Breast epithelium (tissue), 4 donors: Measurements from ENCODE around the gene GPR32. TPM values are rescaled to one million over a fixed set of nuclear protein-coding genes. Genes with fewer than 3 reads are reported as not detected.
"Not testable (repeated sequence)": the region's sequence is repeated elsewhere in the genome, so short reads cannot be mapped to it uniquely, and the experiment has no call there.

Experiments used
- DNase-seq, 2 donors: peaks; one replicate each; pipeline ENCODE4 v3.0.0-alpha.2; 2019; ENCODE audit warnings: low spot score in 2 of 2
- H3K27ac ChIP-seq, 2 donors: fragments of 200-600 bp; sonication (generic) in 1 of 2; one replicate each; pipeline ENCODE4 v1.5.1; 2016 to 2019; ENCODE audit warnings: mild to moderate bottlenecking in 1 of 2
- H3K27me3 ChIP-seq, 2 donors: fragments of 200-600 bp; sonication (generic) in 1 of 2; one replicate each; pipeline versions ENCODE4 v1.5.1 to v1.6.0; 2017 to 2019; ENCODE audit warnings: control low read depth in 1 of 2, mild to moderate bottlenecking in 1 of 2
- H3K36me3 ChIP-seq: fragments of 200-600 bp; one replicate; pipeline ENCODE4 v1.5.1; 2019
- H3K4me1 ChIP-seq, 2 donors: fragments of 200-600 bp; sonication (generic); one replicate each; pipeline ENCODE4 v1.5.1; 2016 to 2019; ENCODE audit warnings: control low read depth in 1 of 2
- H3K4me3 ChIP-seq, 3 donors: fragments of 200-600 bp; sonication (generic); 1 replicate in 2 of 3; 2 replicates in 1 of 3; pipeline ENCODE4 v1.5.1; 2016 to 2019; ENCODE audit warnings: mild to moderate bottlenecking in 3 of 3, moderate library complexity in 2 of 3
- H3K9me3 ChIP-seq, 2 donors: fragments of 200-600 bp; sonication (generic) in 1 of 2; one replicate each; pipeline ENCODE4 v1.5.1; 2016 to 2019; ENCODE audit warnings: control low read depth in 1 of 2
- CTCF ChIP-seq, 3 donors: fragments of 450-650 bp; IDR thresholded peaks; one replicate each; pipeline ENCODE4 v1.5.1; 2016 to 2017; ENCODE audit warnings: antibody characterized with exemption in 3 of 3, mild to moderate bottlenecking in 3 of 3, moderate library complexity in 3 of 3
- POLR2A ChIP-seq: fragments of 450-650 bp; IDR thresholded peaks from one replicate; pipeline ENCODE4 v1.6.1; 2016; ENCODE audit warnings: antibody characterized with exemption, mild to moderate bottlenecking, moderate library complexity
- POLR2AphosphoS5 ChIP-seq, 3 donors: sonication (generic); formaldehyde crosslinking; IDR thresholded peaks; one replicate each; pipeline ENCODE4 v1.6.1; 2017; ENCODE audit warnings: antibody characterized with exemption in 3 of 3
- intact Hi-C: fragments of 100-400 bp; cut with DNase I; formaldehyde crosslinking; loops from one replicate; pipeline ENCODE4 v1.15.1; 2023; ENCODE audit warnings: low total_unique reads
- total RNA-seq, 3 donors: library from RNA; depleted of rRNA; stranded (reverse); fragments of >200 nt; gene quantifications; one replicate each; pipeline ENCODE4 v1.1.0, GENCODE V29; 2016

GPR32 gene
- total RNA-seq, 3 donors from 2014 or later, result not detected

DNA sequence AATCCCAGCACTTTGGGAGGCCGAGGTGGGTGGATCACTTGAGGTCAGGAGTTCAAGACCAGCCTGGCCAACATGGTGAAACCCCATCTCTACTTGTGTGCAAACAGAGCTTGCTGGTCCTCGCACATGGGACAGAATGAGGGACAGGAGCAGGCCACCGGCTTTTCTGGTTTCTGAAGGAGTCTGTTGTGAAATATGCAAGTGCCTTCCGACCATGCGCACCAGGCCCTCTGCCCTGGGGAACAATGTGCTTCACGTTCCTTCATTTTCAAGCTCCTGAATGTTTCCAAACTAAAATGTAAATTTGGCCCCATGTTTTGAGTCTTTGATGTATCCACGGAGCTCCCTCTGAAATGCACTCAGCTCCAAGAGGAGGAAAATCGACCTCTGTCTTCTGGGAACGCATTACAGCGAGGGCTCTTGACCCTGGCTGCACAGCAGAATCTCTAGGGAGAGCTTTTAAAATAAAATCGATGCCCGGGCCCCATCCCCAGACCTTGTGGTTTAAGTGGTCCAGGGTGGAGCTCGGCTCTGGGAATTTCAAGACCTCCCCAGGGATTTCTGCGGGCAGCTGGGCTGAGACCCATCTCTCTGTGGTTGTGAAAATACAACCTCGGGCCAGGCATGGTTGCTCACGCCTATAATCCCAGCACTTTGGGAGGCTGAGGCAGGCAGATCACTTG, 10.6 kb downstream of the GPR32 start:
- H3K27ac ChIP-seq, result no peak overlapping the region
- H3K4me3 ChIP-seq, result no peak overlapping the region
- TF ChIP-seq POLR2AphosphoS5 (IDR thresholded peaks at IDR 0.05) (no peak), CTCF (IDR thresholded peaks at IDR 0.05) (no peak), POLR2A (no peak)
- peaks cover 6 to 7% of the 10 kb centered on the region in 2 donors for H3K9me3 ChIP-seq
- peaks cover 0 to 58% of the 10 kb centered on the region in 2 donors for H3K27me3 ChIP-seq
- no peak for DNase-seq
- no peaks in the 10 kb centered on the region for H3K36me3 ChIP-seq
- no peaks in the 10 kb centered on the region for H3K4me1 ChIP-seq
- intact Hi-C loops, result no loop called here

DNA sequence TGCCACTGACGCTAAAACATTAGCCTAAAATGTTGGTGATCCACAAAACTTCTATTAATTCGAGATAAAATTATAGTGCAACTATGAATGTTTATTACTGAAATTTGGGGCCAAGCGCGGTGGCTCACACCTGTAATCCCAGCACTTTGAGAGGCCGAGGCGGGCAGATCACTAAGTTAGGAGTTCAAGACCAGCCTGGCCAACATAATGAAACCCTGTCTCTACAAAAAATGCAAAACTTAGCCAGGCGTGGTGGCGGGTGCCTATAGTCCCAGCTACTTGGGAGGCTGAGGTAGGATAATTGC, 13.5 kb downstream of the GPR32 start:
- H3K4me3 ChIP-seq, DNase-seq, intact Hi-C loops, H3K27ac ChIP-seq, H3K36me3 ChIP-seq, H3K4me1 ChIP-seq, H3K9me3 ChIP-seq: not testable (repeated sequence)
- H3K27me3 ChIP-seq, result peaks cover 0 to 37% of the 10 kb centered on the region in 2 donors

GRCh38 chr19:50784710-50785109, 14.4 kb downstream of the GPR32 start:
- H3K27ac ChIP-seq, result no peak overlapping the region
- peaks cover 0 to 28% of the 10 kb centered on the region in 2 donors for H3K27me3 ChIP-seq
- H3K4me1 ChIP-seq, result no peaks in the 10 kb centered on the region
- TF ChIP-seq POLR2AphosphoS5 (IDR thresholded peaks at IDR 0.05) (no peak), CTCF (IDR thresholded peaks at IDR 0.05) (no peak), POLR2A (no peak)
- H3K4me3 ChIP-seq, result no peak overlapping the region
- no peak for DNase-seq
- intact Hi-C loops, result no loop called here
- H3K36me3 ChIP-seq, result no peaks in the 10 kb centered on the region
- no peaks in the 10 kb centered on the region for H3K9me3 ChIP-seq

GRCh38 chr19:50785329-50785728, 15.1 kb downstream of the GPR32 start:
- H3K27ac ChIP-seq, result no peak overlapping the region
- no peak for TF ChIP-seq CTCF (IDR thresholded peaks at IDR 0.05)
- no peak for TF ChIP-seq POLR2AphosphoS5 (IDR thresholded peaks at IDR 0.05)
- TF ChIP-seq POLR2A, result no peak
- no peaks in the 10 kb centered on the region for H3K9me3 ChIP-seq
- DNase-seq, result no peak
- no peaks in the 10 kb centered on the region for H3K36me3 ChIP-seq
- no peak overlapping the region for H3K4me3 ChIP-seq
- H3K27me3 ChIP-seq, result peaks cover 0 to 22% of the 10 kb centered on the region in 2 donors
- intact Hi-C loops, result no loop called here
- H3K4me1 ChIP-seq, result no peaks in the 10 kb centered on the region

DNA sequence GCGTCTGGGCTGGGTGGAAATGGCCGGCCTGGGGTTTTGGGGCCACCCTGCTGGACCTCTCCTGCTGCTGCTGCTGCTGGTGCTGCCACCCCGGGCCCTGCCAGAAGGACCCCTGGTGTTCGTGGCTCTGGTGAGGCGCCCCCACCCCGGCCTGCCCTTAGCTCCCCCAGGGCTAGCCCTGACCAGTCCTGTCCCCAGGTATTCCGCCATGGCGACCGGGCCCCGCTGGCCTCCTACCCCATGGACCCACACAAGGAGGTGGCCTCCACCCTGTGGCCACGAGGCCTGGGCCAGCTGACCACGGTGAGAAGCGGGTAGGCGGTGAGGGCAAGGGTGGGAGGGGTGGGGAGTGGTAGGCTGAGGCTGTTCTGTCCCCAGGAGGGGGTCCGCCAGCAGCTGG, 20.1 kb downstream of the GPR32 start, which contains the start of gene ACP4:
ACP4 (plus strand) TSS at position 20 of the 400 bp plus-strand sequence; CDS start at position 20, 0 bp downstream.
- no peaks in the 10 kb centered on the region for H3K9me3 ChIP-seq
- H3K27ac ChIP-seq, result no peak within 1 kb of the TSS
- TF ChIP-seq CTCF (IDR thresholded peaks at IDR 0.05) (no peak), POLR2A (no peak), POLR2AphosphoS5 (IDR thresholded peaks at IDR 0.05) (no peak)
- H3K36me3 ChIP-seq, result no peaks in the 10 kb centered on the region
- no peaks in the 10 kb centered on the region for H3K4me1 ChIP-seq
- H3K4me3 ChIP-seq, result no peak within 1 kb of the TSS
- intact Hi-C loops, result no loop called here
- DNase-seq, result no peak
- H3K27me3 ChIP-seq, result peaks cover 0 to 6% of the 10 kb centered on the region in 2 donors
